H1 (cell line): Measurements from ENCODE around the gene CNDP1. TPM values are rescaled to one million over a fixed set of nuclear protein-coding genes. Genes with fewer than 3 reads are reported as not detected.

Experiments
- CTCF ChIA-PET: fragments of 300-600 bp; sonication (Branson Sonifier 250); formaldehyde crosslinking; loops from one replicate; lab custom pipeline; 2021; ENCODE audit not compliant: partially characterized antibody; lab: Charles Lee
- POLR2A ChIA-PET: fragments of 300-600 bp; sonication (Branson Sonifier 250); formaldehyde crosslinking; loops from one replicate; lab custom pipeline; 2021; ENCODE audit warnings: inconsistent platforms; ENCODE audit not compliant: partially characterized antibody; lab: Charles Lee
- DNase-seq, 2 experiments: peaks; one replicate each; pipeline versions ENCODE4 v3.0.0 to v3.0.0-alpha.2; 2010 to 2022; ENCODE audit warnings: low spot score in 2 of 2, low read depth in 1 of 2, mixed read lengths in 1 of 2
- FAIRE-seq: peaks from 2 replicates; lab custom pipeline; 2011; peaks lifted over from hg19 to GRCh38; lab: Jason Lieb, UNC
- H2AFZ ChIP-seq: 2 replicates; pipeline ENCODE4 v1.8.1; 2012; ENCODE audit warnings: low read length, inconsistent platforms
- H2AK5ac ChIP-seq: 2 replicates; pipeline ENCODE4 v1.6.1; 2013; ENCODE audit warnings: low read depth, low read length
- H2BK120ac ChIP-seq: replicated peaks from 2 replicates; pipeline ENCODE3; 2013; ENCODE audit warnings: low read depth, low read length, inconsistent platforms
- H2BK12ac ChIP-seq: 2 replicates; pipeline ENCODE4 v1.6.1; 2013; ENCODE audit warnings: low read depth, low read length
- H2BK15ac ChIP-seq: 2 replicates; pipeline ENCODE4 v1.6.1; 2013; ENCODE audit warnings: low read length
- H2BK20ac ChIP-seq: 2 replicates; pipeline ENCODE4 v1.6.1; 2013; ENCODE audit warnings: low read length
- H2BK5ac ChIP-seq: 2 replicates; pipeline ENCODE4 v1.6.1; 2013; ENCODE audit warnings: low read depth, low read length
- H3K14ac ChIP-seq: 2 replicates; pipeline ENCODE4 v1.6.1; 2013; ENCODE audit warnings: inconsistent platforms; ENCODE audit not compliant: insufficient read length
- H3K18ac ChIP-seq: 2 replicates; pipeline ENCODE4 v1.6.1; 2013; ENCODE audit warnings: low read length; ENCODE audit errors: extremely low read depth
- H3K23ac ChIP-seq: 2 replicates; pipeline ENCODE4 v1.6.1; 2013; ENCODE audit warnings: inconsistent platforms; ENCODE audit not compliant: insufficient read length
- H3K23me2 ChIP-seq: 2 replicates; pipeline ENCODE4 v1.6.1; 2013; ENCODE audit warnings: low read depth, low read length
- H3K27ac ChIP-seq: 2 replicates; pipeline ENCODE4 v1.6.1; 2011; ENCODE audit warnings: low read depth, low read length, inconsistent platforms
- H3K27me3 ChIP-seq, 4 experiments: replicated peaks in 1 of 4; 1 replicate in 1 of 4; 2 replicates in 3 of 4; pipeline versions ENCODE4 v1.6.1 to v1.8.1; 2011 to 2013; ENCODE audit warnings: low read length in 3 of 4, mild to moderate bottlenecking in 3 of 4, inconsistent platforms in 2 of 4, mixed read lengths in 2 of 4, moderate library complexity in 1 of 4; ENCODE audit not compliant: control insufficient read depth in 3 of 4, insufficient read depth in 3 of 4; ENCODE audit errors: extremely low read depth in 1 of 4
- H3K36me3 ChIP-seq, 4 experiments: 2 replicates each; pipeline versions ENCODE4 v1.6.1 to v1.8.1; 2011 to 2013; ENCODE audit warnings: mild to moderate bottlenecking in 4 of 4, low read length in 3 of 4, moderate library complexity in 2 of 4, control low read depth in 1 of 4, inconsistent platforms in 1 of 4; ENCODE audit not compliant: insufficient read depth in 4 of 4, control insufficient read depth in 2 of 4
- H3K4ac ChIP-seq: replicated peaks from 2 replicates; pipeline ENCODE3; 2013; ENCODE audit warnings: low read length, low read depth, mixed read lengths, inconsistent platforms; ENCODE audit not compliant: insufficient read length
- H3K4me1 ChIP-seq, 4 experiments: replicated peaks in 1 of 4; 1 replicate in 1 of 4; 2 replicates in 3 of 4; pipeline versions ENCODE4 v1.6.1 to v1.8.1; 2011 to 2013; ENCODE audit warnings: low read length in 3 of 4, inconsistent platforms in 2 of 4, mixed read lengths in 1 of 4; ENCODE audit not compliant: insufficient read depth in 4 of 4, control insufficient read depth in 3 of 4
- H3K4me2 ChIP-seq, 2 experiments: 2 replicates each; pipeline versions ENCODE4 v1.6.1 to v1.8.1; 2011 to 2013; ENCODE audit warnings: low read depth in 2 of 2, low read length in 2 of 2, control low read depth in 1 of 2, inconsistent platforms in 1 of 2, mild to moderate bottlenecking in 1 of 2; ENCODE audit not compliant: insufficient read depth in 1 of 2
- H3K4me3 ChIP-seq, 4 experiments: fragments of 200-600, 300-600 bp in 1 of 4; sonication (generic), shearing (Covaris generic), sonication (Bioruptor Twin) in 1 of 4; 2 replicates each; pipeline versions ENCODE4 v1.5.1 to v1.8.1; 2011 to 2016; ENCODE audit warnings: low read length in 4 of 4, low read depth in 3 of 4, control low read depth in 2 of 4, inconsistent platforms in 2 of 4, mild to moderate bottlenecking in 2 of 4, mixed read lengths in 1 of 4, moderate library complexity in 1 of 4; ENCODE audit not compliant: insufficient read depth in 2 of 4; ENCODE audit errors: extremely low read depth in 1 of 4
- H3K56ac ChIP-seq: replicated peaks from 2 replicates; pipeline ENCODE3; 2013; ENCODE audit warnings: low read depth, mild to moderate bottlenecking, mixed read lengths, low read length, inconsistent platforms; ENCODE audit not compliant: insufficient read length
- H3K79me1 ChIP-seq: 2 replicates; pipeline ENCODE4 v1.6.1; 2013; ENCODE audit warnings: low read depth, low read length, control low read depth
- H3K79me2 ChIP-seq, 2 experiments: 2 replicates each; pipeline versions ENCODE4 v1.6.1 to v1.8.1; 2012 to 2013; ENCODE audit warnings: low read length in 2 of 2, mild to moderate bottlenecking in 2 of 2, inconsistent platforms in 1 of 2; ENCODE audit not compliant: insufficient read depth in 2 of 2, control insufficient read depth in 1 of 2
- H3K9ac ChIP-seq, 4 experiments: replicated peaks in 1 of 4; 1 replicate in 1 of 4; 2 replicates in 3 of 4; pipeline versions ENCODE4 v1.6.1 to v1.8.1; 2011 to 2013; ENCODE audit warnings: low read depth in 3 of 4, low read length in 3 of 4, control low read depth in 2 of 4, mild to moderate bottlenecking in 2 of 4, moderate library complexity in 2 of 4, inconsistent platforms in 1 of 4; ENCODE audit errors: extremely low read depth in 1 of 4
- H3K9me3 ChIP-seq, 2 experiments: 2 replicates each; pipeline versions ENCODE4 v1.6.1 to v1.8.1; 2012 to 2013; ENCODE audit warnings: mild to moderate bottlenecking in 2 of 2, moderate library complexity in 2 of 2, control low read depth in 1 of 2, inconsistent platforms in 1 of 2, low read depth in 1 of 2, low read length in 1 of 2, mixed read lengths in 1 of 2; ENCODE audit not compliant: insufficient read depth in 2 of 2
- H4K20me1 ChIP-seq, 2 experiments: replicated peaks in 1 of 2; 2 replicates each; pipeline versions ENCODE3 to v1.8.1; 2011 to 2013; ENCODE audit warnings: inconsistent platforms in 2 of 2, low read length in 2 of 2, mild to moderate bottlenecking in 1 of 2; ENCODE audit not compliant: insufficient read depth in 2 of 2, control insufficient read depth in 1 of 2
- H4K5ac ChIP-seq: 2 replicates; pipeline ENCODE4 v1.6.1; 2013; ENCODE audit warnings: low read length, low read depth, mixed read lengths, inconsistent platforms; ENCODE audit not compliant: insufficient read length
- H4K8ac ChIP-seq: 2 replicates; pipeline ENCODE4 v1.8.0; 2013; ENCODE audit warnings: mild to moderate bottlenecking, moderate library complexity, low read length, inconsistent platforms; ENCODE audit not compliant: insufficient read depth; ENCODE audit errors: extremely low read depth
- H4K91ac ChIP-seq: replicated peaks from 2 replicates; pipeline ENCODE3; 2013; ENCODE audit warnings: low read length, mixed read lengths, inconsistent platforms; ENCODE audit not compliant: insufficient read length
- ATF3 ChIP-seq: IDR thresholded peaks from 2 replicates; pipeline ENCODE4 v1.6.1; 2011; ENCODE audit warnings: low read depth, mild to moderate bottlenecking, low read length; ENCODE audit not compliant: insufficient read depth
- BACH1 ChIP-seq: IDR thresholded peaks from 2 replicates; pipeline ENCODE4 v1.6.1; 2012; ENCODE audit warnings: low read length, improper control_type of control experiment
- CBX8 ChIP-seq: fragments of 300-800, 300-1000 bp; sonication (generic); IDR thresholded peaks from 2 replicates; pipeline ENCODE4 v1.7.1; 2016; ENCODE audit warnings: low read depth, low read length, borderline replicate concordance
- FOSL1 ChIP-seq: IDR thresholded peaks from 2 replicates; pipeline ENCODE4 v1.6.1; 2011; ENCODE audit warnings: mild to moderate bottlenecking, low read depth, low read length, moderate library complexity; ENCODE audit not compliant: insufficient read depth
- GTF2F1 ChIP-seq: IDR thresholded peaks from 2 replicates; pipeline ENCODE4 v1.6.1; 2012; ENCODE audit warnings: low read depth, low read length, improper control_type of control experiment, borderline replicate concordance
- KDM4A ChIP-seq: IDR thresholded peaks from one replicate; pipeline ENCODE4 v1.7.1; 2012; ENCODE audit warnings: low read depth, mild to moderate bottlenecking, moderate library complexity, low read length, inconsistent platforms; ENCODE audit not compliant: severe bottlenecking
- MAFK ChIP-seq: IDR thresholded peaks from 2 replicates; pipeline ENCODE4 v1.6.1; 2012; ENCODE audit warnings: low read depth, mild to moderate bottlenecking, improper control_type of control experiment, low read length
- NANOG ChIP-seq: IDR thresholded peaks from 2 replicates; pipeline ENCODE4 v1.6.1; 2011; ENCODE audit warnings: low read length, low read depth, mild to moderate bottlenecking, inconsistent platforms; ENCODE audit not compliant: insufficient read depth, poor library complexity, severe bottlenecking
- RXRA ChIP-seq: IDR thresholded peaks from 2 replicates; pipeline ENCODE4 v1.6.1; 2011; ENCODE audit warnings: low read depth, mild to moderate bottlenecking, low read length, moderate library complexity; ENCODE audit not compliant: insufficient read depth
- SAP30 ChIP-seq: fragments of 300-600 bp; sonication (generic); IDR thresholded peaks from 2 replicates; pipeline ENCODE4 v1.7.1; 2012; ENCODE audit warnings: low read length, moderate library complexity, mild to moderate bottlenecking, inconsistent platforms; ENCODE audit not compliant: insufficient read depth, insufficient replicate concordance
- SIN3A ChIP-seq, 2 experiments: IDR thresholded peaks in 1 of 2; conservative IDR thresholded peaks in 1 of 2; 2 replicates each; pipeline ENCODE4 v1.6.1; 2011 to 2012; ENCODE audit warnings: low read length in 2 of 2, improper control_type of control experiment in 1 of 2, low read depth in 1 of 2, mild to moderate bottlenecking in 1 of 2
- YY1 ChIP-seq: IDR thresholded peaks from 2 replicates; pipeline ENCODE4 v1.6.1; 2011; ENCODE audit warnings: low read depth, mild to moderate bottlenecking, low read length
- ZNF274 ChIP-seq: IDR thresholded peaks from 2 replicates; pipeline ENCODE4 v1.7.0; 2012; ENCODE audit warnings: low read length, borderline replicate concordance; ENCODE audit errors: extremely low read depth
- WGBS, 2 experiments: shearing (Covaris generic) in 1 of 2; methylation state at CpG; one replicate each; pipeline versions ENCODE4 v1.1.6 to v1.1.7; 2013 to 2015; ENCODE audit warnings: low lambda C conversion rate in 2 of 2, mixed read lengths in 2 of 2, inconsistent platforms in 1 of 2, low coverage in 1 of 2, missing lambda C conversion rate in 1 of 2; ENCODE audit not compliant: insufficient replicate concordance in 2 of 2, insufficient coverage in 1 of 2, insufficient read length in 1 of 2; ENCODE audit errors: extremely low coverage in 1 of 2, missing lambda C conversion rate in 1 of 2; 5-methylcytosine and 5-hydroxymethylcytosine counted together
- polyA plus RNA-seq, 7 experiments: library from polyadenylated mRNA; depleted of rRNA in 3 of 7; stranded (reverse) in 5 of 7; unstranded in 2 of 7; fragments of >200 nt in 5 of 7; fragments of 200-250 nt in 2 of 7; gene quantifications; 1 replicate in 5 of 7; 2 replicates in 1 of 7; 4 replicates in 1 of 7; pipeline versions ENCODE4 v1.2.1 to v1.2.3, GENCODE V29; 2011 to 2013; ENCODE audit warnings: missing spikeins in 2 of 7, mixed read lengths in 2 of 7
- total RNA-seq: library from RNA; stranded (reverse); fragmentation: NEBNext Ultra II Directional; extraction: Animal tissue kit (Norgen Biotek cat#: 25700); gene quantifications from 2 replicates; pipeline ENCODE4 v1.2.1, GENCODE V29; 2021

Gene CNDP1
- total and polyA plus RNA-seq, 2 of the 8 experiments (the other 6 are each of a cell fraction or from before 2014, with no cell fraction given): 0.09 TPM; not detected in 1

- H3K79me1 ChIP-seq: no peaks in the 10 kb centered on the region
- no peak overlapping the region for H2BK20ac ChIP-seq
- no peak overlapping the region; the same call in 1 of the 2 replicates for H2AFZ ChIP-seq
- H3K23me2 ChIP-seq: no peaks in the 10 kb centered on the region
- no peaks in the 10 kb centered on the region for H3K36me3 ChIP-seq
- H2BK12ac ChIP-seq: no peak overlapping the region
- WGBS, 2 experiments: 92% methylated on average over 8 of the region's 8 CpGs; no CpG with 5 or more reads in 1 of the 2 experiments
- no peaks in the 10 kb centered on the region for H3K9me3 ChIP-seq
- no peak overlapping the region for H2BK120ac ChIP-seq
- no peak overlapping the region for H3K56ac ChIP-seq
- H3K27ac ChIP-seq: no peak overlapping the region
- ChIA-PET POLR2A (no interaction called here), CTCF (interaction anchor here (4.7 kb wide), 1 partner anchor 12 kb away, joined by 19 read pairs; no protein-coding TSS in a partner anchor)
- no peak overlapping the region for H3K18ac ChIP-seq
- H3K9ac ChIP-seq: no peak overlapping the region
- no peak overlapping the region for H3K23ac ChIP-seq
- FAIRE-seq: no peak
- peaks cover 0 to 3% (median 0%) of the 10 kb centered on the region in 4 experiments; a peak in 1 of 7 replicates for H3K4me1 ChIP-seq
- no peaks in the 10 kb centered on the region for H4K20me1 ChIP-seq
- no peak overlapping the region for H3K4me3 ChIP-seq
- no peaks in the 10 kb centered on the region for H3K27me3 ChIP-seq
- no peak overlapping the region for H2AK5ac ChIP-seq
- no peak for DNase-seq
- no peak overlapping the region for H2BK5ac ChIP-seq
- no peak overlapping the region for H4K8ac ChIP-seq
- H4K91ac ChIP-seq: no peak overlapping the region
- H4K5ac ChIP-seq: no peak overlapping the region
- no peak overlapping the region for H2BK15ac ChIP-seq
- TF ChIP-seq GTF2F1 (no peak), NANOG (no peak), SAP30 (no peak), FOSL1 (no peak), BACH1 (no peak), ATF3 (no peak), SIN3A (conservative IDR thresholded peaks at IDR 0.05 in 1 of 2, IDR thresholded peaks at IDR 0.05 in 1 of 2; ENCODE audit: low read depth in 1 of 2, low read length in 2 of 2) (no peak), MAFK (no peak), RXRA (no peak), ZNF274 (no peak), CBX8 (no peak), KDM4A (no peak), YY1 (no peak)
- H3K14ac ChIP-seq: no peak overlapping the region
- H3K79me2 ChIP-seq: no peaks in the 10 kb centered on the region
- H3K4ac ChIP-seq: no peak overlapping the region
- no peak overlapping the region for H3K4me2 ChIP-seq
Observed at GRCh38 chr18:74488354-74488753, 45.9 kb upstream of the CNDP1 start.
